Caki2 (cell line): ENCODE measurements around the gene CXADR. TPM values are rescaled to one million over a fixed set of nuclear protein-coding genes. Genes with fewer than 3 reads are reported as not detected.

Experiments
- DNase-seq: peaks from one replicate; pipeline ENCODE4 v3.0.0-alpha.2; 2015; ENCODE audit warnings: low read depth
- in situ Hi-C: cut with HindIII; loops from 2 replicates; pipeline ENCODE4 v1.10.0; 2016; ENCODE audit warnings: low sequenced_read_pairs, low pct_unique_long_range_greater_than_20kb, mixed read lengths
- total RNA-seq: library from RNA; depleted of rRNA; stranded (reverse); fragments of >200 nt; shearing (Covaris generic); gene quantifications from 2 replicates; pipeline ENCODE4 v1.2.3, GENCODE V29; 2014; ENCODE audit warnings: low replicate concordance; rRNA removed

Gene CXADR
- total RNA-seq, 1 experiment from 2014 or later, result 11.5 TPM

DNA sequence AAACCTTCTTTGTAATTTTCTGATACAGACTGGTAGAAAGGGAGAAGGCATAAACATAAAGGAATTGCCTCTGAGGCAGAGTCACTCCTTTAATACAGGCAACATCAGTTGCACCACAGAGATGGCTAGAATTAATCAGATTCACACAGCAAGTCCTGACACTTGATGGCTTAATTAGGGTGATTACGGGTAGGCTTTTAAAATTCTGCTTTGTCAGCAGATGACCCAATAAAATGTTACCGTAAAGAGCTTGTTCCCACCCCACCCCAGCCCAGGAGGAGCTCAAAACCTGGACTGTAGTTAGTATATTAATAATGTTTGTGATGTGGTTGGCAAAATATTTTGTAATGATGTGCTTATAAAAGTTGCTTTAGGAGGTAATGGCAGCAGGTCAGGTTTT is 109.2 kb downstream of the CXADR start:
- in situ Hi-C loops, result no loop called here

DNA sequence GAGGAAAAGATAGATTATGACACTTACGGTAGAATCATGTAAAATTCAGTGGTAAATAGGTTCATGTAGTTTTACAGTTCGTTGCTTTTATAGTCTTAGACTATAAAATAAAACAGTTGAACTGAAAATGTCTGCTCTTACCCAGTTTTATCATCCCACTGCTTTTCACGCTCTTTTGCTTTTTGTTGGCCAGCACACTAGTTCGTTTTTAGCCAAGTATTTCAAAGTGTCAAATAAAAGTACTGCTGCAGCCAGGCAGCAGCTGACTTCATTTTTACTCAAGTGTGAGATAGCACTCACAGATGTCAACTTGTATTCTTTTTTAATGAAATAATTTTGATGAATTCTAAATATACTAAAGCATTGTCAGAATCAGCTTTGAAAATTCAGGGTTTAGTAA is 118.4 kb downstream of the CXADR start:
- no peak for DNase-seq
- in situ Hi-C loops, result no loop called here

More for the DNA sequence above, 109.2 kb downstream of the CXADR start:
- no peak for DNase-seq

GRCh38 chr21:17636711-17637110 is 123.9 kb downstream of the CXADR start:
- in situ Hi-C loops, result no loop called here
- DNase-seq, result no peak

DNA sequence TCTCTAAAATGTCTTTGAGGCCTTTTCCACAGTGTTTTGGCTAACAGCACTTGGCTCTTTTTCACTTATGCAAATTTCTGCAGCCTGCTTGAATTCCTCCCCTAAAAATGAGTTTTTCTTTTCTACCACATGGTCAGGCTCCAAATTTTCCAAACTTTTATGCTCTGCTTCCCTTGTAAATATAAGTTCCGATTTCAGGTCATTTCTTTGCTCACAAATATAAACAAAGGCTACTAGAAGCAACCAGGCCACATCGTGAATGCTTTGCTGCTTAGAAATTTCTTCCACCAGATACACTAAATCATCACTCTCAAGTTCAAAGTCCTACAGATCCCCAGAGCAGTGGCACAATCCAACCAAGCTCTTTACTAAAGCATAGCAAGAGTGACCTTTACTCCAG is 128.0 kb downstream of the CXADR start:
- no peak for DNase-seq
- in situ Hi-C loops, result no loop called here

Other genes with a start within 250 kb of the CXADR start
- gene BTG3, start 99.9 kb downstream of the CXADR start, total RNA-seq, result 50.6 and 120 TPM in 2 replicates